HepG2 (cell line): ENCODE data around the gene SPAAR. TPM values are rescaled to one million over a fixed set of nuclear protein-coding genes. Genes with fewer than 3 reads are reported as not detected.

Experiments
- HNRNPLL ChIP-seq: fragments of 200-400 bp; formaldehyde crosslinking; IDR thresholded peaks from 2 replicates; pipeline ENCODE4 v1.6.1; 2017; ENCODE audit warnings: mild to moderate bottlenecking, low read depth, low read length; ENCODE audit not compliant: poor library complexity, severe bottlenecking
- RFXANK ChIP-seq: IDR thresholded peaks from 2 replicates; pipeline ENCODE4 v1.6.1; 2016
- SATB2 ChIP-seq: sonication (generic); formaldehyde crosslinking; IDR thresholded peaks from 2 replicates; pipeline ENCODE4 v1.5.0; 2020; ENCODE audit warnings: missing genetic modification reagents
- polyA plus RNA-seq, 8 experiments: library from polyadenylated mRNA; depleted of rRNA in 3 of 8; stranded (reverse) in 7 of 8; unstranded in 1 of 8; fragments of >200 nt; fragmentation: Illumina TruSeq in 4 of 8; extraction: Trizol in 4 of 8; gene quantifications; 2 replicates each; pipeline versions ENCODE4 v1.2.1 to v1.2.3, GENCODE V29; 2011 to 2016; ENCODE audit warnings: low read depth in 4 of 8, missing spikeins in 1 of 8, mixed read lengths in 1 of 8; ENCODE audit not compliant: insufficient read depth in 1 of 8
- total RNA-seq, 5 experiments: library from RNA; depleted of rRNA; stranded (reverse); fragments of >200 nt; fragmentation: Illumina TruSeq; extraction: Trizol; gene quantifications; 2 replicates each; pipeline ENCODE4 v1.2.3, GENCODE V29; 2016; ENCODE audit warnings: low read depth in 1 of 5
- TF ChIP-seq, protein P1 (sequence below): sonication (generic); formaldehyde crosslinking; IDR thresholded peaks from 2 replicates; pipeline ENCODE4 v1.5.0; 2020; ENCODE audit warnings: mild to moderate bottlenecking, low read depth, missing genetic modification reagents, borderline replicate concordance
- TF ChIP-seq, protein P2 (sequence below): sonication (generic); formaldehyde crosslinking; IDR thresholded peaks from 2 replicates; pipeline ENCODE4 v1.4.0; 2020; ENCODE audit warnings: missing genetic modification reagents
- TF ChIP-seq, protein P3 (sequence below): sonication (generic); formaldehyde crosslinking; IDR thresholded peaks from 2 replicates; pipeline ENCODE4 v1.4.0; 2020; ENCODE audit warnings: missing genetic modification reagents, mild to moderate bottlenecking, borderline replicate concordance
- TF ChIP-seq, protein P4 (sequence below): sonication (generic); formaldehyde crosslinking; conservative IDR thresholded peaks from 2 replicates; pipeline ENCODE4 v1.4.0; 2020; ENCODE audit warnings: missing genetic modification reagents

The SPAAR gene
- total and polyA plus RNA-seq, 2 of the 13 experiments (the other 11 are each of a cell fraction or from before 2014, with no cell fraction given) = 0.07 TPM; not detected in 1

DNA sequence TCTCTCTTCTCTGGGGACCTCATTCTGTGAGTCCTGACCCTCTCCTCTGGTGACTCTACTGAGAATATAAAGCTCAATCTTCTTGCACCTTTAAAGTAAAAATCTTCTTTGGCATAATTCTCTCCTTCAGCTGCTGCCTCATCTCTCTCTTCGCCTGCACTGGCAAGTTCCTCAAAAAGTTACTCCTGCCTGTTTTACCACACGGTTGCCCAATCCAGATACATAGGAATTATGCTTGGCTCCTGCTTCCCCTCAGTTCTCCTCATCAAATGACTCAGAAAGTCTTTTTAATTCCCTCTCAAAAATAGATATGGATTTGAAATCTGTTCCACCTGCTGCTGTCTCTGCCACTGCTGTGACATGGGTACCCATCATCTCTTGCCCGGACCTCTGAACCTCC is 17.6 kb upstream of the SPAAR start (continued):
- TF ChIP-seq, protein P1, sequence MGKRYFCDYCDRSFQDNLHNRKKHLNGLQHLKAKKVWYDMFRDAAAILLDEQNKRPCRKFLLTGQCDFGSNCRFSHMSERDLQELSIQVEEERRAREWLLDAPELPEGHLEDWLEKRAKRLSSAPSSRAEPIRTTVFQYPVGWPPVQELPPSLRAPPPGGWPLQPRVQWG (CRISPR knock-in tag) = no peak
- TF ChIP-seq SATB2 (CRISPR knock-in tag) (no peak), RFXANK (CRISPR knock-in tag) (no peak), HNRNPLL (no peak)
- TF ChIP-seq, protein P2, sequence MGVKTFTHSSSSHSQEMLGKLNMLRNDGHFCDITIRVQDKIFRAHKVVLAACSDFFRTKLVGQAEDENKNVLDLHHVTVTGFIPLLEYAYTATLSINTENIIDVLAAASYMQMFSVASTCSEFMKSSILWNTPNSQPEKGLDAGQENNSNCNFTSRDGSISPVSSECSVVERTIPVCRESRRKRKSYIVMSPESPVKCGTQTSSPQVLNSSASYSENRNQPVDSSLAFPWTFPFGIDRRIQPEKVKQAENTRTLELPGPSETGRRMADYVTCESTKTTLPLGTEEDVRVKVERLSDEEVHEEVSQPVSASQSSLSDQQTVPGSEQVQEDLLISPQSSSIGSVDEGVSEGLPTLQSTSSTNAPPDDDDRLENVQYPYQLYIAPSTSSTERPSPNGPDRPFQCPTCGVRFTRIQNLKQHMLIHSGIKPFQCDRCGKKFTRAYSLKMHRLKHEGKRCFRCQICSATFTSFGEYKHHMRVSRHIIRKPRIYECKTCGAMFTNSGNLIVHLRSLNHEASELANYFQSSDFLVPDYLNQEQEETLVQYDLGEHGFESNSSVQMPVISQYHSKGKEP (CRISPR knock-in tag) = no peak
- TF ChIP-seq, protein P3, sequence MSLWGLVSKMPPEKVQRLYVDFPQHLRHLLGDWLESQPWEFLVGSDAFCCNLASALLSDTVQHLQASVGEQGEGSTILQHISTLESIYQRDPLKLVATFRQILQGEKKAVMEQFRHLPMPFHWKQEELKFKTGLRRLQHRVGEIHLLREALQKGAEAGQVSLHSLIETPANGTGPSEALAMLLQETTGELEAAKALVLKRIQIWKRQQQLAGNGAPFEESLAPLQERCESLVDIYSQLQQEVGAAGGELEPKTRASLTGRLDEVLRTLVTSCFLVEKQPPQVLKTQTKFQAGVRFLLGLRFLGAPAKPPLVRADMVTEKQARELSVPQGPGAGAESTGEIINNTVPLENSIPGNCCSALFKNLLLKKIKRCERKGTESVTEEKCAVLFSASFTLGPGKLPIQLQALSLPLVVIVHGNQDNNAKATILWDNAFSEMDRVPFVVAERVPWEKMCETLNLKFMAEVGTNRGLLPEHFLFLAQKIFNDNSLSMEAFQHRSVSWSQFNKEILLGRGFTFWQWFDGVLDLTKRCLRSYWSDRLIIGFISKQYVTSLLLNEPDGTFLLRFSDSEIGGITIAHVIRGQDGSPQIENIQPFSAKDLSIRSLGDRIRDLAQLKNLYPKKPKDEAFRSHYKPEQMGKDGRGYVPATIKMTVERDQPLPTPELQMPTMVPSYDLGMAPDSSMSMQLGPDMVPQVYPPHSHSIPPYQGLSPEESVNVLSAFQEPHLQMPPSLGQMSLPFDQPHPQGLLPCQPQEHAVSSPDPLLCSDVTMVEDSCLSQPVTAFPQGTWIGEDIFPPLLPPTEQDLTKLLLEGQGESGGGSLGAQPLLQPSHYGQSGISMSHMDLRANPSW (CRISPR knock-in tag) = no peak
- TF ChIP-seq, protein P4, sequence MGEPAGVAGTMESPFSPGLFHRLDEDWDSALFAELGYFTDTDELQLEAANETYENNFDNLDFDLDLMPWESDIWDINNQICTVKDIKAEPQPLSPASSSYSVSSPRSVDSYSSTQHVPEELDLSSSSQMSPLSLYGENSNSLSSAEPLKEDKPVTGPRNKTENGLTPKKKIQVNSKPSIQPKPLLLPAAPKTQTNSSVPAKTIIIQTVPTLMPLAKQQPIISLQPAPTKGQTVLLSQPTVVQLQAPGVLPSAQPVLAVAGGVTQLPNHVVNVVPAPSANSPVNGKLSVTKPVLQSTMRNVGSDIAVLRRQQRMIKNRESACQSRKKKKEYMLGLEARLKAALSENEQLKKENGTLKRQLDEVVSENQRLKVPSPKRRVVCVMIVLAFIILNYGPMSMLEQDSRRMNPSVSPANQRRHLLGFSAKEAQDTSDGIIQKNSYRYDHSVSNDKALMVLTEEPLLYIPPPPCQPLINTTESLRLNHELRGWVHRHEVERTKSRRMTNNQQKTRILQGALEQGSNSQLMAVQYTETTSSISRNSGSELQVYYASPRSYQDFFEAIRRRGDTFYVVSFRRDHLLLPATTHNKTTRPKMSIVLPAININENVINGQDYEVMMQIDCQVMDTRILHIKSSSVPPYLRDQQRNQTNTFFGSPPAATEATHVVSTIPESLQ (CRISPR knock-in tag) = no peak
- TF ChIP-seq, all 625 proteins: peak for 0
